Calu3 (cell line): ENCODE measurements around the gene SLC4A4. TPM values are rescaled to one million over a fixed set of nuclear protein-coding genes. Genes with fewer than 3 reads are reported as not detected.

Experiments
- BruUV-seq: library from RNA; stranded (reverse); fragments of 400-500 nt; replicated peaks from 2 replicates; lab custom pipeline; 2021; lab: Mats Ljungman, UMichigan
- CTCF ChIA-PET: fragments of 300-600 bp; sonication (Branson Sonifier 250); formaldehyde crosslinking; loops from one replicate; lab custom pipeline; 2022; ENCODE audit warnings: antibody characterized with exemption; lab: Charles Lee
- DNase-seq: peaks from one replicate; pipeline ENCODE4 v3.0.0; 2022
- H3K27ac Mint-ChIP-seq: one replicate; pipeline ENCODE4 v1.8.0; 2022; ENCODE audit warnings: mixed read lengths; ENCODE audit not compliant: unreplicated experiment
- H3K27me3 Mint-ChIP-seq: one replicate; pipeline ENCODE4 v1.8.0; 2022; ENCODE audit warnings: mixed read lengths; ENCODE audit not compliant: unreplicated experiment
- H3K36me3 Mint-ChIP-seq: one replicate; pipeline ENCODE4 v1.8.0; 2022; ENCODE audit warnings: mild to moderate bottlenecking, moderate library complexity, mixed read lengths; ENCODE audit not compliant: insufficient read depth, unreplicated experiment
- H3K4me1 Mint-ChIP-seq: one replicate; pipeline ENCODE4 v1.8.0; 2022; ENCODE audit warnings: mild to moderate bottlenecking, low read depth, mixed read lengths; ENCODE audit not compliant: unreplicated experiment
- H3K4me3 Mint-ChIP-seq: one replicate; pipeline ENCODE4 v1.8.0; 2022; ENCODE audit warnings: mild to moderate bottlenecking, low read depth, moderate library complexity, mixed read lengths; ENCODE audit not compliant: unreplicated experiment
- H3K9me3 Mint-ChIP-seq: one replicate; pipeline ENCODE4 v1.8.0; 2022; ENCODE audit warnings: low read depth, mixed read lengths; ENCODE audit not compliant: unreplicated experiment
- CTCF ChIP-seq: fragments of 200-600 bp; IDR thresholded peaks from one replicate; pipeline ENCODE4 v1.8.0; 2022; ENCODE audit warnings: antibody characterized with exemption; ENCODE audit not compliant: unreplicated experiment
- intact Hi-C: fragments of 100-400 bp; cut with micrococcal nuclease; formaldehyde crosslinking; loops from one replicate; pipeline ENCODE4 v1.10.0; 2022; ENCODE audit not compliant: unreplicated experiment
- total RNA-seq: library from RNA; stranded (reverse); gene quantifications from 2 replicates; pipeline ENCODE4 v1.2.3, GENCODE V29; 2022

Gene SLC4A4
- total RNA-seq, 1 experiment from 2014 or later = 14.6 TPM

GRCh38 chr4:71456841-71457240, 118.0 kb downstream of the SLC4A4 start:
- no peaks in the 10 kb centered on the region for H3K27me3 Mint-ChIP-seq
- BruUV-seq = no TSS peak
- no peaks in the 10 kb centered on the region for H3K4me1 Mint-ChIP-seq
- H3K27ac Mint-ChIP-seq = no peak overlapping the region
- H3K9me3 Mint-ChIP-seq = no peaks in the 10 kb centered on the region
- intact Hi-C loops = no loop called here
- H3K4me3 Mint-ChIP-seq = no peak overlapping the region
- CTCF ChIA-PET = no interaction called here
- no peak for DNase-seq
- no peaks in the 10 kb centered on the region for H3K36me3 Mint-ChIP-seq
- TF ChIP-seq CTCF = no peak

- DNase-seq = no peak
- Mint-ChIP-seq H3K27ac (no peak overlapping the region), H3K9me3 (no peaks in the 10 kb centered on the region), H3K27me3 (no peaks in the 10 kb centered on the region), H3K36me3 (no peaks in the 10 kb centered on the region), H3K4me3 (no peak overlapping the region), H3K4me1 (no peaks in the 10 kb centered on the region)
- intact Hi-C loops = no loop called here
- BruUV-seq = no TSS peak
- CTCF ChIA-PET = no interaction called here
- TF ChIP-seq CTCF = no peak
Observed at GRCh38 chr4:71460371-71460770, 121.6 kb downstream of the SLC4A4 start.

- Mint-ChIP-seq H3K36me3 (no peaks in the 10 kb centered on the region), H3K9me3 (no peaks in the 10 kb centered on the region), H3K27ac (no peak overlapping the region), H3K27me3 (no peaks in the 10 kb centered on the region), H3K4me3 (no peak overlapping the region), H3K4me1 (no peaks in the 10 kb centered on the region)
- intact Hi-C loops = no loop called here
- DNase-seq = no peak
- TF ChIP-seq CTCF = no peak
- CTCF ChIA-PET = no interaction called here
- BruUV-seq = no TSS peak
Observed at GRCh38 chr4:71461422-71461821, 122.6 kb downstream of the SLC4A4 start.

DNA sequence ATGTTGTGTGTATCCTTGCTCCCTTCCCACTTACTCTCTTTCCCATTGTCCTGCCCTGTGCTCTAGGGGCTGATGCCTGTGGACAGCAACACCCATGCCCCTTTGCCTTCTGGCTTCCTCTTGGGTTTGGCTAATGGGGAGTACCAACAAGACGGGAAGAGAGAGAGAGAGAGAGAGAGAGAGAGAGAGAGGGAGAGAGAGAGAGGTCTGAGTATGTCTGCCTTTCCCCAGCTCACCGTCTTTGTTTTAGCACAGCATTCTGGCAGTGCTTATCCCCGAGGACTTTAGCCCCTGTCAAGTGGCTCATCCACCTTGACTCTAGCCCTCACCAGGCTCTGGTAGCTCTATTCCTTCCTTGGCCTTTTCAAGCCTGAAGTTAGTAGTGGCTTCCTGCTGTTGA, 128.0 kb downstream of the SLC4A4 start:
- H3K9me3 Mint-ChIP-seq = no peaks in the 10 kb centered on the region
- no peak overlapping the region for H3K27ac Mint-ChIP-seq
- no peaks in the 10 kb centered on the region for H3K4me1 Mint-ChIP-seq
- no peak overlapping the region for H3K4me3 Mint-ChIP-seq
- CTCF ChIA-PET = no interaction called here
- no peak for DNase-seq
- no peaks in the 10 kb centered on the region for H3K27me3 Mint-ChIP-seq
- intact Hi-C loops = no loop called here
- no peak for TF ChIP-seq CTCF
- H3K36me3 Mint-ChIP-seq = no peaks in the 10 kb centered on the region
- no TSS peak for BruUV-seq
